LNCAP (cell line): ENCODE data around the gene USP47.

Experiments
- TF ChIP-seq, protein P1 (sequence below): fragments of 450-650 bp; IDR thresholded peaks from 2 replicates; pipeline ENCODE4 v1.5.1; 2017; ENCODE audit warnings: mild to moderate bottlenecking

Gene USP47

DNA sequence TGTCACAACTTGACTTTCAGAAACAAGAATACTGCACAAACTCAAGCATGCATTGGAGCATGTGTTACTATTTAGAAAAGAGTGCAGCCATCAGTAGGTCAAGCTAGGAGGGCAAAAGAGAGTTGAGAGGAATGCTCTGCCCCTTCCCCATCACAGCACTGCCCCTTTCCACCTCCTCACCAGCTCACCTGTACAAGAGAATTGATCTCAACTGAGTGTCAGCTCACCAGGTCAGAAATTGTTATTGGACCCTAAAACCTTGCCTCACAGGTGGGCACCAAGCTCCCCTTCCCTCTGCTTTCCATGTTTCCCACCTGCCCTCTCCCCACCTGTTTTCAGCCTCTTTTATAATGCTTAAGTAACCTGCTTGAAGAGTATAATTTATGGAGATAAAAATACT, 117.8 kb downstream of the USP47 start:
- TF ChIP-seq, protein P1, sequence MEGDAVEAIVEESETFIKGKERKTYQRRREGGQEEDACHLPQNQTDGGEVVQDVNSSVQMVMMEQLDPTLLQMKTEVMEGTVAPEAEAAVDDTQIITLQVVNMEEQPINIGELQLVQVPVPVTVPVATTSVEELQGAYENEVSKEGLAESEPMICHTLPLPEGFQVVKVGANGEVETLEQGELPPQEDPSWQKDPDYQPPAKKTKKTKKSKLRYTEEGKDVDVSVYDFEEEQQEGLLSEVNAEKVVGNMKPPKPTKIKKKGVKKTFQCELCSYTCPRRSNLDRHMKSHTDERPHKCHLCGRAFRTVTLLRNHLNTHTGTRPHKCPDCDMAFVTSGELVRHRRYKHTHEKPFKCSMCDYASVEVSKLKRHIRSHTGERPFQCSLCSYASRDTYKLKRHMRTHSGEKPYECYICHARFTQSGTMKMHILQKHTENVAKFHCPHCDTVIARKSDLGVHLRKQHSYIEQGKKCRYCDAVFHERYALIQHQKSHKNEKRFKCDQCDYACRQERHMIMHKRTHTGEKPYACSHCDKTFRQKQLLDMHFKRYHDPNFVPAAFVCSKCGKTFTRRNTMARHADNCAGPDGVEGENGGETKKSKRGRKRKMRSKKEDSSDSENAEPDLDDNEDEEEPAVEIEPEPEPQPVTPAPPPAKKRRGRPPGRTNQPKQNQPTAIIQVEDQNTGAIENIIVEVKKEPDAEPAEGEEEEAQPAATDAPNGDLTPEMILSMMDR, result no peak

DNA sequence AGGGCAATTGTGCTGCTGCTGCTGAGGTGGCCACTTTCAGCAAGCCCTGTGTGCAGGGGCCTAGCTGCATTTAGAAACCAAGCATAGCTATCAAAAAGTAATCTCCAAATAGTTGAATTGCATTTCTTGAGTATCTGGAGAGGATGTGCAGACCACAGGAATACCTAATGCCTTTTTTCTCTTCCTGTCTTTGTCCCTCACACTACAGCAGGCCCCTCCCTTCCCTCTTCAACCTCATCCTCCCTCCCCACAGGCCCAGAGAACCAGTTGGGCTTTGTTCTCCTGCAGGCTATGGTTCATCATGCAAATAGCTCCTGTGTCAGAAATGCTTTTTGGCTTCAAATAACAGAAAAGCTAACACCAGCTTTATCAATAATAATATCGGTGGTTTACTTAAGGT, 118.9 kb downstream of the USP47 start:
- TF ChIP-seq, protein P1, result no peak

DNA sequence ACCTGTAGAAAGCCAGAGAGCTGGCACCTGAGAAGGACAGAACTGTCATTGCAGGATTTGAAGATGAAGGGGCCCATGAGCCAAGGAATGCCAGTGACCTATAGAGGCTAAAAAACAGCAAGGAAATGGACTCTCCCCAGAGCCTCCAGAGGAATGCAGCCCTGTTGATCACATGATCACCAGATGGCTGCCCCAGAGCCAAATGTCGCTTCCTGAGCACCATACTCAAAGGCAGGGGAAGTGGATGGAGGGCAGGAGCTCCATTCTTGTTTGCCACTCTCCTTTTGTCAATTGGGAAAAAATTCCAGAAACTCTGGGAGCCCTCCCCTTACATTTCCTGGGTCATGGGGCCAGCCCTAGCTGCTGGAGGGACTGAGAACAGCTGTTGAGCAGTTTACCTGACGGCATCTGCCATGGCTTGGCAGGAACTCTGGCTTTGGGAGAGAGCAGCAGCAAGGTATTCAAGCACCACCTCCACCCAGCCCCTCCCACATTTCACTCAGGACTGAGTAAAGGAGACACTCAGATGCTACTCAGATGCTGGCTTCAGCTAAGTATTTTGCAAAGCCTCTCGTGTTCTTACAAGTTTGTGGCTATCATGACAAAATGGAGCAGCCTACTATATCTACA, 119.7 kb downstream of the USP47 start:
- TF ChIP-seq, protein P1, result no peak

DNA sequence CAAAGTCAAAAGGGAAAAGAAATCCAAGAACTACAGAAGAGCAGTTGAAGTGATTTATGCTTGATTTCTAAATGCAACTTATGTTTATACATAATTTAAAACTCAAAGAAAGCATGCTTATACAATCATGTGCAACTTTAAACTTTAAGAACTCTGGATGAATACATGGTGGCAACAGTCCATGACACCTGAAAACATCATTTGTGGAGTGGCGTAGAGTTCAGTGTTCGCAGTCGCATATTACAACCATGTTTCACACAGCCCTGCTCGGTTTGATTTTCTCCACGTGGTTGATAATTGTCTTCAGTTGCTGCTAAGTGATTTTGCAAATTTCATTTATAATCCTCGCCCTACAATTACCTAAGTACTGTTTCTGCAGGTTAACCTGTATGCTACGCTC, 121.3 kb downstream of the USP47 start:
- TF ChIP-seq, protein P1, result no peak

DNA sequence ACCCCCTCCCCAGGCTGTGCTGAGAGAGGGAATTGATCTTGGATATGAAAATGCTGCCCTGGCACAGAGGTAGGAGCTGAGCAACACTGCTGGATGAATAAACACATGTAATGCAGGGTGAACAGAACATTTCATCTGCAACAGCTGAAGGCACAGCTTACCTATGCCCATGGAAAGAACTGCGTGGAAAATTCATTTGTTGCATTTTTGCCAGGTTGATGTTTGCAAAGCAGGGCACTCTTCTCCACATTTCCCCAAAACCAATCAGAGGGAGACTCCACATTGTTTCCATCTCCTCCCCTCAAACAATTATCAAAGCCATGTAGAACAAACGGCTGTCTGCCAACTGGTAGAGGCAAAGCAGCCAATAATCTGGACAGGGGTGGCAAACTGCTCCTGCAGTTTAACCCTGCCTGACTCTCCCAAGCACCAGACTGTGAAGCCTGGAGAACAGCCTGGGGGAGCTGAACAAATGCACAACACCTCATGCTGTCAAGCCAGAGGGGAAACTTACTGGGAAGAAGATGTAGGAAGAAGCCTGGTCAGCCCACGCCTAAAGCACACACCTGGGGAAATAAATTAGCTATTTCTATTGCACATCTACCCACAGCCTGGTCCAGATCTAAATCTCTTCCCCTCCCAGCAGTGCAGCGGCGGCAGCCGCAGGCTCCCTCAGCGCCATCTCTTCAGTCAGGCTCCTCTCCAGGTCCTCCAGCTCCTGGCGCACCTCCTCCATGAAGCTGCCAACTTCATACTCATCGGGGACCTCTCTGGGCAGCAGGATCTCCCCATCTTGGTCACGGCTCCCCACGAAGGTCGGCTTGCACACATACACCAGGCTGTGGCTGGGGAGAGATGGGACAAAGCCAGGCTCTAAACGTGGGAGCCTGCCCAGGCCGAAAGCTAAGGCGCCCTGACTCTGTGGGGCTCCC, 122.3 kb downstream of the USP47 start:
- TF ChIP-seq, protein P1, result no peak

DNA sequence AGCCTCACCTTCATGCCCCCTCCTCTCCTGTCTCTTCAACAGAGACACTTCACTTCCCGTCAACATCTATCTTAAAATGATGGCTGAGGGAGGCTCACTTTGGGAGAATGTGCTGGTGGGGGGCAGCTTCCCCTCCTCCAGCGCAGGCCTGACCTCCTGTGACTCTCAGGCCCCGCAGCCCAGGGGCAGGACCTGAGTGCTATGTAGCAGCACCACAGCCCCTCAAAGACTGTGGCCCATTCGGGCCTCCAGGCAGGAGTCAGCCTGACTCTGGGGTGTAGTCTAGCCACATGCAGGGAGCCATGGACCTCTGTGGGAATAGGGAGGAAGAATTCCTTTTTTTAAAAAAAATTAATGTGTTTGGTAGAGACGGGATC, 123.0 kb downstream of the USP47 start:
- TF ChIP-seq, protein P1, result no peak

DNA sequence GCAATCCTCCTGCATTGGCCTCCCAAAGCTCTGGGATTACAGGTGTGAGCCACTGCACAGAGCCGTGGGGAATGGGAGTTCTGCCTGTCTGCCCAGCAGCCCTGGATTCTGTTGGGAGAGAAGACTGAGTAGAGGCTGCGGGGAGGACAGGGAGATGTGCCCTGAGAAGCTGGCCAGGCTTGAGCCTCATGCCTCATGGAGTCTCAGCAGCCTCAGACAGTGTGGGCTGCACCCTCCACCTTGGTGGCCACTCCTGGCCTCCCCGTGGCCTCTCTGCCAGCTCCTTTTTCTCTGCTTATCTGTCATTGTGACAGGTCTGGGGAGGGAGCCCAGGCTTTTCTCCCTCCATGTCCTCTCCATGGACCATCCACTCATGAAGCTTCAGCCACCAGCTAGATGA, 123.4 kb downstream of the USP47 start:
- TF ChIP-seq, protein P1, result no peak
